Epithelial cell of esophagus (primary cell): ENCODE measurements around the gene KRT35.
A peak's percentile ranks its signal among the peaks of the same experiment; 100 is the strongest.

Experiments used
- DNase-seq: peaks from one replicate; pipeline ENCODE4 v3.0.0; 2010; ENCODE audit warnings: low read depth
- H3K4me3 ChIP-seq: 2 replicates; pipeline ENCODE4 v1.5.1; 2011; ENCODE audit warnings: mild to moderate bottlenecking, low read length, control low read depth
- TF ChIP-seq, protein P1 (sequence below): IDR thresholded peaks from 2 replicates; pipeline ENCODE4 v1.5.1; 2011; ENCODE audit warnings: low read depth, mild to moderate bottlenecking, low read length, control low read depth, inconsistent platforms; ENCODE audit not compliant: insufficient read depth; ENCODE audit errors: missing control alignments

Gene KRT35

DNA sequence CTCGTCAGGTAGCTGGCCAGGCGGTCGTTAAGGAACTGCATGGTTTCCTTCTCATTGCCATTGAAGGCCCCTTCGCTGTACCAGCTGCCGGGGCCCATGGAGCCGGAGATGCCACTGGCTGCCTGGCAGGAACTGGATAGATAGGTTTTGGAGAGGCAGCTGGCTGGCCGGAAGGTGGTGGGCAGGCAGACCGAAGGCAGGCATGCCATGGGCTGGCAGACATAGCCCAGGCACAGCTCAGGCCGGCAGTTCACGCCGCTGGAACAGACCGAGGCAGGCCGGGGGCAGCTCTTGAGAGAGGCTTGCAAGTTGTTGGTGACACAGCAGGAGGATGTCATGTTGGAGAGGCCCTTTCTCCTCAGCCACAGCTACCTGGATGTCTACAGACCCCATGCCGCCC lies 14.0 kb downstream of the KRT35 start, which contains the start of gene KRT32:
Gene KRT32 (minus strand): TSS at position 399 of the 400 bp plus-strand sequence. CDS start 61 bp downstream, at position 338.
- TF ChIP-seq, protein P1, sequence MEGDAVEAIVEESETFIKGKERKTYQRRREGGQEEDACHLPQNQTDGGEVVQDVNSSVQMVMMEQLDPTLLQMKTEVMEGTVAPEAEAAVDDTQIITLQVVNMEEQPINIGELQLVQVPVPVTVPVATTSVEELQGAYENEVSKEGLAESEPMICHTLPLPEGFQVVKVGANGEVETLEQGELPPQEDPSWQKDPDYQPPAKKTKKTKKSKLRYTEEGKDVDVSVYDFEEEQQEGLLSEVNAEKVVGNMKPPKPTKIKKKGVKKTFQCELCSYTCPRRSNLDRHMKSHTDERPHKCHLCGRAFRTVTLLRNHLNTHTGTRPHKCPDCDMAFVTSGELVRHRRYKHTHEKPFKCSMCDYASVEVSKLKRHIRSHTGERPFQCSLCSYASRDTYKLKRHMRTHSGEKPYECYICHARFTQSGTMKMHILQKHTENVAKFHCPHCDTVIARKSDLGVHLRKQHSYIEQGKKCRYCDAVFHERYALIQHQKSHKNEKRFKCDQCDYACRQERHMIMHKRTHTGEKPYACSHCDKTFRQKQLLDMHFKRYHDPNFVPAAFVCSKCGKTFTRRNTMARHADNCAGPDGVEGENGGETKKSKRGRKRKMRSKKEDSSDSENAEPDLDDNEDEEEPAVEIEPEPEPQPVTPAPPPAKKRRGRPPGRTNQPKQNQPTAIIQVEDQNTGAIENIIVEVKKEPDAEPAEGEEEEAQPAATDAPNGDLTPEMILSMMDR, result no peak
- no peak for DNase-seq
- H3K4me3 ChIP-seq, result no peak within 1 kb of the TSS

DNA sequence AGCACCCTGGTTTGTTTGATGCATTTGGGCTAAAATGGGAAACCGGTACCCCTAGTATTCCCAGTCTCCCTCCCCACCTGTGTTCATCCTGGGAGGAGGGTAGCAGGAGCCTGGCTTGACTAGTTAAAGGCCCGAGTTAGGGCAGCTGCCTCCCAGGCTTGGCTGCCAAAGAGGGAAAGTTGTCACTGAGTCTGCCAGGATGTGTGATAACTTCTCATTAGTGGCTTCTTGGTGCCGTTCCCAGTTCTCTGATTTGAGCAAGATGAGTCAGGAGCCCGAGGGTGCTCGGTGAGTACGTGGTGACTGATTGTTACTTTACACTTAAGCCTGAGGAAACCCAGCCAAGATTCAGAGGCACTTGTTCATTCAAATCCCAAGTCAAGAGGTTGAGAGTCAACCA lies 16.3 kb downstream of the KRT35 start:
- peak; percentile 98 for DNase-seq
- no peak overlapping the region for H3K4me3 ChIP-seq
- TF ChIP-seq, protein P1, result no peak

DNA sequence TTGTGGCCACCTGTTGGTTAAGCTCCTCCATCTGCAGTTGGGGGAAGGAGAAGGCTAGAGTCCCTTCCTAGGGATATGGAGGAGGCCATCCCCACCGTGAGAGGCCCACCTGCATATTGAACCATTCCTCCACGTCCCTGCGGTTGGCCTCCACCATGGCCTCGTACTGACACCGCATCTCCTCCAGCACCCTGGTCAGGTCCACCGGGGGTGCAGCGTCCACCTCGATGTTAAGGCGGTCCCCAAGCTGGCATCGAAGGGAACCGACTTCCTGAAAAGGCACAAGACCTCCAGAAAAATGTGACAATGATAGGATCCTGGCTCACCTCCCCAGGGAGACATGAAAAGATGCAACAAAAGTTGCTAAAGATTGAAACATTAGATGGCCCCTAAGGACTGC lies 16.8 kb downstream of the KRT35 start:
- H3K4me3 ChIP-seq, result no peak overlapping the region
- DNase-seq, result no peak
- TF ChIP-seq, protein P1, result no peak

DNA sequence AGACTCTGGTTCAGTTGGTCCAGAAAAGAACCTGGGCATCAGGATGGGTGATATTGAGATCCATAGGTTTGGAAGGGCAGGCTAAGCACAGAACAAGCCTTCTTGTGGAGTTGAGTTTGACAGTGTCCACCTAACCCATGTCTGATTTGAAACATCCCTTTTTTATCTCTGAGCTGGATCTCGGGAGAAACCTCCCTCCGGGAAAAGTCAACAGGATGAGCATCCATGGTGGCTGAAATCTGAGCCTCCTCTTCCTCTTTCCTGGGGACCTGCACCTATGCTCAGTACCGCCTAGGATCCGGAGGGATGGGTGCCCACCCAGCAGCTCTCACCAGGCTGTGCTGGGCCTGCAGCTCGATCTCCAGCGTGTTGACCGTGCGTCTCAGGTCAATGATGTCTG lies 17.2 kb downstream of the KRT35 start:
- TF ChIP-seq, protein P1, result no peak
- H3K4me3 ChIP-seq, result no peak overlapping the region
- DNase-seq, result no peak

DNA sequence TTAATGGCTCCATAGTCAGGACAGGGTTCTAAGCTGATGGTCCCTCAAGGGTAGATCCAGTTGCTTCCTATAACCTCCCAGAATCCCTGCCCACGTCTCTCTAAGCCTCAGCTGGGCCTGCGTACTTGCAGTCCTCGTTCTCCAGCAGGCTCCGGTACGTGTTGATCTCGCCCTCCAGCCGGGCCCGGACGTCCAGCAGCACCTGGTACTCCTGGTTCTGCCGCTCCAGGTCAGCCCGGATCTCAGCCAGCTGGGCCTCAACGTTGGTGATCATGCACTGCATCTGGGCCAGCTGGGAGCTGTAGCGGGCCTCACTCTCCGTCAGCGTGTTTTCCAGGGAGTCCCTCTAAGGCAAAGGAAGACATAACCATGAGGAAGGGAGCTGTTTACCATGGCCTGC lies 18.2 kb downstream of the KRT35 start:
- TF ChIP-seq, protein P1, result no peak
- H3K4me3 ChIP-seq, result no peak overlapping the region
- no peak for DNase-seq

DNA sequence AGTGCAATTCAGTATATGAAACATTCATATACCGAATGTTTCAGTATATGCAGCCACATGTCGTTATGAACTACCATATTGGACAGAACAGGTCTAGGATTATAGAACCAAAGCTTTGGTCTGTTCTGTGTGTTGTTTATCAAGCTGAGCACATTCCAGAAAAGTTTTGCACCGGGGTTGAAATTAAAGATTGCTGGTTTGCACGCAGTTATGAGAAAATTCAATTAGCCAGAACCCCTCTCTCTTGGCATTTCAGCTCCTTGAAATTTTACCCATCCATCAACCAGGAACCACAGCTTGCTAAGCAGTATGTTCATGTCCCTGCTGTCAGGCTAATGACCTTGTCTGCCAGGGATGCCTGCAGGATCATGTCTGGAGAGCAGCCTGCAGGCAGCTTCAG lies 23.3 kb downstream of the KRT35 start:
- DNase-seq, result peak; percentile 13
- H3K4me3 ChIP-seq, result no peak overlapping the region
- TF ChIP-seq, protein P1, result no peak

DNA sequence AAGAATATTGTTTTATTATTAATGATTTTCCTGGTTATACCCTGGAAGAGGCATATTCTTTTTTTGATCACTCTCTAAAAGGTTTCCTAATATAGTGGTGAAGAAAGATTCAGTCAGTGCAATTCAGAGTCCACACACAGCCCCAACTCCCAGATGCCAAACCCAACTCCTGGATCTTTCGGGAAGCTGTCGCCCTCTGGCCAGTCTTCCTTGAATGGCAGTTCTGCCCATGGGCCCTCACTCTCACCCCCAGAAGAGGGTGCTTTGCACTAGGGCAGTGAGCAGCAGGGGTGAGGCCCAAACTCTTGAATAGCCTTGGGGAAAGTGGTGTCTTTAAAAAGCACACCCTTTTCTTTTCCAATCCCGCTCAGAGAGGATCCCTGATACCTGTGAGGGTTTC lies 24.7 kb downstream of the KRT35 start:
- TF ChIP-seq, protein P1, result peak; percentile 39
- no peak overlapping the region for H3K4me3 ChIP-seq
- peak; percentile 51 for DNase-seq
